ENCODE measurements around the gene SSR2. TPM values are rescaled to one million over a fixed set of nuclear protein-coding genes. Genes with fewer than 3 reads are reported as not detected.

SSR2 gene
- total RNA-seq, 1 donor from 2014 or later = 236 TPM

- no peaks in the 10 kb centered on the region for H3K4me1 ChIP-seq (ENCODE audit: insufficient read depth, low read length)
- no peak overlapping the region for H3K9ac ChIP-seq (ENCODE audit: low read length)
- no peak for FAIRE-seq
- no peaks in the 10 kb centered on the region for H3K27me3 ChIP-seq (ENCODE audit: insufficient read depth, low read length)
- no peaks in the 10 kb centered on the region for H3K9me3 ChIP-seq (ENCODE audit: insufficient read depth, low read depth, low read length)
- Mint-ChIP-seq H3K27me3 (ENCODE audit: low read depth, unreplicated experiment) (peaks cover 4% of the 10 kb centered on the region), H3K4me3 (ENCODE audit: unreplicated experiment) (no peak overlapping the region), H3K27ac (ENCODE audit: unreplicated experiment) (no peak overlapping the region), H3K36me3 (ENCODE audit: low read depth, unreplicated experiment) (peaks cover 6% of the 10 kb centered on the region), H3K4me1 (ENCODE audit: low read depth, unreplicated experiment) (peaks cover 9% of the 10 kb centered on the region), H3K9me3 (ENCODE audit: unreplicated experiment) (no peaks in the 10 kb centered on the region)
- H4K20me1 ChIP-seq (ENCODE audit: insufficient read depth, low read length) = peaks cover 24% of the 10 kb centered on the region
- peaks cover 11% of the 10 kb centered on the region for H3K36me3 ChIP-seq (ENCODE audit: insufficient read depth, low read length)
- TF ChIP-seq CTCF (IDR thresholded peaks at IDR 0.05; ENCODE audit: insufficient read depth, low read depth, low read length) (no peak), EZH2 (IDR thresholded peaks at IDR 0.05; ENCODE audit: insufficient read depth, low read length) (no peak)
- no peaks in the 10 kb centered on the region for H3K79me2 ChIP-seq (ENCODE audit: insufficient read depth, low read length)
- H3K4me3 ChIP-seq (ENCODE audit: insufficient read depth, low read depth, low read length) = no peak overlapping the region
- no peak overlapping the region for H2AFZ ChIP-seq (ENCODE audit: low read depth, low read length)
- no peak for DNase-seq (ENCODE audit: low read depth)
- no peak overlapping the region for H3K4me2 ChIP-seq (ENCODE audit: low read length)
- H3K27ac ChIP-seq (ENCODE audit: low read depth, low read length) = no peak overlapping the region
Measured at GRCh38 chr1:156004843-156005584, 15.7 kb downstream of the SSR2 start.

- Mint-ChIP-seq H3K36me3 (ENCODE audit: low read depth, unreplicated experiment) (peaks cover 3% of the 10 kb centered on the region), H3K27me3 (ENCODE audit: low read depth, unreplicated experiment) (peaks cover 4% of the 10 kb centered on the region), H3K9me3 (ENCODE audit: unreplicated experiment) (no peaks in the 10 kb centered on the region), H3K4me1 (ENCODE audit: low read depth, unreplicated experiment) (peaks cover 9% of the 10 kb centered on the region), H3K4me3 (ENCODE audit: unreplicated experiment) (no peak overlapping the region), H3K27ac (ENCODE audit: unreplicated experiment) (no peak overlapping the region)
- peaks cover 3% of the 10 kb centered on the region for H3K36me3 ChIP-seq (ENCODE audit: insufficient read depth, low read length)
- H3K27ac ChIP-seq (ENCODE audit: low read depth, low read length) = no peak overlapping the region
- H3K9ac ChIP-seq (ENCODE audit: low read length) = no peak overlapping the region
- no peaks in the 10 kb centered on the region for H3K4me1 ChIP-seq (ENCODE audit: insufficient read depth, low read length)
- H4K20me1 ChIP-seq (ENCODE audit: insufficient read depth, low read length) = peaks cover 14% of the 10 kb centered on the region
- no peak overlapping the region for H3K4me2 ChIP-seq (ENCODE audit: low read length)
- no peaks in the 10 kb centered on the region for H3K27me3 ChIP-seq (ENCODE audit: insufficient read depth, low read length)
- no peak overlapping the region for H3K4me3 ChIP-seq (ENCODE audit: insufficient read depth, low read depth, low read length)
- DNase-seq (ENCODE audit: low read depth) = no peak
- FAIRE-seq = no peak
- H3K79me2 ChIP-seq (ENCODE audit: insufficient read depth, low read length) = no peaks in the 10 kb centered on the region
- H2AFZ ChIP-seq (ENCODE audit: low read depth, low read length) = no peak overlapping the region
- H3K9me3 ChIP-seq (ENCODE audit: insufficient read depth, low read depth, low read length) = no peaks in the 10 kb centered on the region
- no peak for TF ChIP-seq EZH2 (IDR thresholded peaks at IDR 0.05; ENCODE audit: insufficient read depth, low read length)
- TF ChIP-seq CTCF (IDR thresholded peaks at IDR 0.05; ENCODE audit: insufficient read depth, low read depth, low read length) = no peak
Measured at GRCh38 chr1:156003923-156004188, 16.9 kb downstream of the SSR2 start.

- Histone ChIP-seq H3K36me3 (ENCODE audit: insufficient read depth, low read length) (no peaks in the 10 kb centered on the region), H3K79me2 (ENCODE audit: insufficient read depth, low read length) (no peaks in the 10 kb centered on the region), H2AFZ (ENCODE audit: low read depth, low read length) (no peak overlapping the region), H4K20me1 (ENCODE audit: insufficient read depth, low read length) (peaks cover 8% of the 10 kb centered on the region), H3K27ac (ENCODE audit: low read depth, low read length) (no peak overlapping the region), H3K27me3 (ENCODE audit: insufficient read depth, low read length) (no peaks in the 10 kb centered on the region), H3K9ac (ENCODE audit: low read length) (no peak overlapping the region), H3K4me1 (ENCODE audit: insufficient read depth, low read length) (no peaks in the 10 kb centered on the region), H3K9me3 (ENCODE audit: insufficient read depth, low read depth, low read length) (no peaks in the 10 kb centered on the region), H3K4me2 (ENCODE audit: low read length) (no peak overlapping the region), H3K4me3 (ENCODE audit: insufficient read depth, low read depth, low read length) (no peak overlapping the region)
- peaks cover 4% of the 10 kb centered on the region for H3K27me3 Mint-ChIP-seq (ENCODE audit: low read depth, unreplicated experiment)
- DNase-seq (ENCODE audit: low read depth) (no peak), FAIRE-seq (no peak)
- no peaks in the 10 kb centered on the region for H3K9me3 Mint-ChIP-seq (ENCODE audit: unreplicated experiment)
- no peak overlapping the region for H3K4me3 Mint-ChIP-seq (ENCODE audit: unreplicated experiment)
- peaks cover 3% of the 10 kb centered on the region for H3K36me3 Mint-ChIP-seq (ENCODE audit: low read depth, unreplicated experiment)
- TF ChIP-seq CTCF (IDR thresholded peaks at IDR 0.05; ENCODE audit: insufficient read depth, low read depth, low read length) = no peak
- no peak for TF ChIP-seq EZH2 (IDR thresholded peaks at IDR 0.05; ENCODE audit: insufficient read depth, low read length)
- peak overlapping the region; percentile 14 for H3K27ac Mint-ChIP-seq (ENCODE audit: unreplicated experiment)
- H3K4me1 Mint-ChIP-seq (ENCODE audit: low read depth, unreplicated experiment) = peaks cover 8% of the 10 kb centered on the region
Measured at GRCh38 chr1:156002188-156002911, 18.4 kb downstream of the SSR2 start.
